HCT116 (cell line): ENCODE measurements around the gene SLC25A36. TPM values are rescaled to one million over a fixed set of nuclear protein-coding genes. Genes with fewer than 3 reads are reported as not detected.
"Not testable (repeated sequence)": the region's sequence is repeated elsewhere in the genome, so short reads cannot be mapped to it uniquely, and the experiment has no call there.

ENCODE experiments used
- ATAC-seq: fragments of 200-7000 bp; cut with Tn5 transposase; 2 replicates; pipeline ENCODE4 v1.9.1; 2020; ENCODE audit warnings: mild to moderate bottlenecking, moderate library complexity
- BruUV-seq: library from RNA; stranded (reverse); fragments of 400-500 nt; replicated peaks from 2 replicates; lab custom pipeline; 2021; lab: Mats Ljungman, UMichigan
- CTCF ChIA-PET: fragments of 300-600 bp; sonication (Branson Sonifier 250); formaldehyde crosslinking; loops from one replicate; lab custom pipeline; 2021; ENCODE audit warnings: antibody characterized with exemption; lab: Charles Lee
- POLR2A ChIA-PET: fragments of 300-600, 350-600 bp; sonication (Branson Sonifier 250); formaldehyde crosslinking; loops from one replicate; lab custom pipeline; 2021; ENCODE audit warnings: antibody characterized with exemption; lab: Charles Lee
- RAD21 ChIA-PET, 2 experiments: fragments of 300-600 bp; sonication (Branson Sonifier 250); formaldehyde crosslinking; loops; one replicate each; lab custom pipeline; 2023; ENCODE audit warnings: low total read pairs in 2 of 2; ENCODE audit not compliant: uncharacterized antibody in 2 of 2, unreplicated experiment in 2 of 2, low non-redundant PET in 1 of 2; lab: Charles Lee
- DNase-seq: peaks from one replicate; pipeline ENCODE4 v3.0.0-alpha.2; 2010; ENCODE audit warnings: low read depth, low spot score
- H2AFZ ChIP-seq: fragments of 200-600 bp; shearing (Covaris generic), sonication (generic); 2 replicates; pipeline ENCODE4 v1.6.1; 2017; ENCODE audit warnings: low read depth, mixed run types, mixed read lengths, antibody characterized with exemption, low read length; ENCODE audit not compliant: poor library complexity, severe bottlenecking
- H3K27ac ChIP-seq: 2 replicates; pipeline ENCODE4 v1.5.1; 2012; ENCODE audit warnings: low read depth, low read length
- H3K27me3 ChIP-seq: fragments of 200-600 bp; sonication (generic); 2 replicates; pipeline ENCODE4 v1.6.1; 2016; ENCODE audit warnings: mixed run types, low read length, mixed read lengths; ENCODE audit not compliant: insufficient read depth
- H3K36me3 ChIP-seq, 2 experiments: fragments of 200-500 bp in 1 of 2; fragments of 200-600 bp in 1 of 2; sonication (Bioruptor generic) in 1 of 2; sonication (generic) in 1 of 2; 2 replicates each; pipeline versions ENCODE4 v1.5.1 to v1.6.1; 2014 to 2016; ENCODE audit warnings: low read length in 2 of 2, inconsistent platforms in 1 of 2, mixed read lengths in 1 of 2, mixed run types in 1 of 2; ENCODE audit not compliant: insufficient read depth in 2 of 2, control insufficient read depth in 1 of 2
- H3K4me1 ChIP-seq, 2 experiments: fragments of 200-600 bp in 1 of 2; sonication (generic) in 1 of 2; 2 replicates each; pipeline versions ENCODE4 v1.5.1 to v1.6.1; 2012 to 2017; ENCODE audit warnings: low read length in 2 of 2, inconsistent platforms in 1 of 2, mild to moderate bottlenecking in 1 of 2, mixed read lengths in 1 of 2, mixed run types in 1 of 2, moderate library complexity in 1 of 2; ENCODE audit not compliant: insufficient read depth in 2 of 2, control insufficient read depth in 1 of 2
- H3K4me2 ChIP-seq: fragments of 200-600 bp; sonication (generic); 2 replicates; pipeline ENCODE4 v1.6.1; 2017; ENCODE audit warnings: mixed run types, low read length, mixed read lengths
- H3K4me3 ChIP-seq, 2 experiments: fragments of 200-600 bp in 1 of 2; sonication (generic) in 1 of 2; replicated peaks in 1 of 2; 2 replicates each; pipeline ENCODE4 v1.5.1; 2011 to 2016; ENCODE audit warnings: low read length in 2 of 2, control low read depth in 1 of 2, low read depth in 1 of 2, mild to moderate bottlenecking in 1 of 2, mixed read lengths in 1 of 2, mixed run types in 1 of 2
- H3K79me2 ChIP-seq: fragments of 200-600 bp; sonication (generic); 2 replicates; pipeline ENCODE4 v1.6.1; 2017; ENCODE audit warnings: mild to moderate bottlenecking, mixed run types, low read length, moderate library complexity, mixed read lengths; ENCODE audit not compliant: insufficient read depth
- H3K9ac ChIP-seq: fragments of 200-600 bp; sonication (generic); 2 replicates; pipeline ENCODE4 v1.6.1; 2016; ENCODE audit warnings: low read length, mixed read lengths
- H3K9me2 ChIP-seq: fragments of 200-600 bp; sonication (generic), shearing (Covaris generic); 2 replicates; pipeline ENCODE4 v1.6.1; 2017; ENCODE audit warnings: mixed run types, mild to moderate bottlenecking, moderate library complexity; ENCODE audit not compliant: insufficient read depth
- H3K9me3 ChIP-seq, 2 experiments: fragments of 200-500 bp in 1 of 2; fragments of 200-600 bp in 1 of 2; sonication (Bioruptor generic) in 1 of 2; sonication (generic) in 1 of 2; 2 replicates each; pipeline ENCODE4 v1.6.1; 2014 to 2017; ENCODE audit warnings: low read length in 2 of 2, mixed read lengths in 2 of 2, inconsistent platforms in 1 of 2, low read depth in 1 of 2, mild to moderate bottlenecking in 1 of 2, mixed run types in 1 of 2, moderate library complexity in 1 of 2; ENCODE audit not compliant: control insufficient read depth in 1 of 2, insufficient read depth in 1 of 2
- H4K20me1 ChIP-seq: fragments of 200-600 bp; sonication (generic), shearing (Covaris generic); 2 replicates; pipeline ENCODE4 v1.6.1; 2017; ENCODE audit warnings: mixed run types, mild to moderate bottlenecking, moderate library complexity; ENCODE audit not compliant: insufficient read depth
- ATF3 ChIP-seq: IDR thresholded peaks from 2 replicates; pipeline ENCODE4 v1.6.1; 2012
- CEBPB ChIP-seq: IDR thresholded peaks from 2 replicates; pipeline ENCODE4 v1.6.1; 2012; ENCODE audit warnings: low read depth
- EGR1 ChIP-seq: IDR thresholded peaks from 2 replicates; pipeline ENCODE4 v1.6.1; 2012; ENCODE audit warnings: low read depth
- ELF1 ChIP-seq: IDR thresholded peaks from 2 replicates; pipeline ENCODE4 v1.6.1; 2012; ENCODE audit warnings: low read depth, borderline replicate concordance
- EZH2phosphoT487 ChIP-seq: fragments of 200-600 bp; IDR thresholded peaks from 2 replicates; pipeline ENCODE4 v1.6.1; 2018; ENCODE audit warnings: antibody characterized with exemption, borderline replicate concordance
- MAX ChIP-seq: IDR thresholded peaks from 2 replicates; pipeline ENCODE4 v1.6.1; 2012
- POLR2A ChIP-seq: IDR thresholded peaks from 2 replicates; pipeline ENCODE4 v1.7.0; 2011; ENCODE audit warnings: borderline replicate concordance; ENCODE audit not compliant: insufficient read depth, insufficient read length; ENCODE audit errors: extremely low read depth
- POLR2AphosphoS5 ChIP-seq: IDR thresholded peaks from 2 replicates; pipeline ENCODE4 v1.6.1; 2011; ENCODE audit warnings: mild to moderate bottlenecking, low read depth, low read length, moderate library complexity
- RAD21 ChIP-seq: IDR thresholded peaks from 2 replicates; pipeline ENCODE4 v1.6.1; 2012; ENCODE audit warnings: low read depth, mild to moderate bottlenecking
- TCF7L2 ChIP-seq: IDR thresholded peaks from 2 replicates; pipeline ENCODE4 v1.7.0; 2011; ENCODE audit warnings: borderline replicate concordance, inconsistent platforms; ENCODE audit not compliant: insufficient read depth, insufficient read length; ENCODE audit errors: extremely low read depth
- YY1 ChIP-seq: IDR thresholded peaks from 2 replicates; pipeline ENCODE4 v1.6.1; 2011; ENCODE audit warnings: low read length, low read depth, moderate library complexity, mild to moderate bottlenecking; ENCODE audit not compliant: insufficient replicate concordance; ENCODE audit errors: extremely low read depth
- intact Hi-C: fragments of 100-400 bp; cut with micrococcal nuclease; formaldehyde crosslinking; loops from 2 replicates; pipeline ENCODE4 v1.10.0; 2022
- total RNA-seq: library from RNA; stranded (reverse); gene quantifications from one replicate; pipeline ENCODE4 v1.2.1, GENCODE V29; 2021; ENCODE audit not compliant: unreplicated experiment

Gene SLC25A36
- total RNA-seq, 1 experiment from 2014 or later: 81.2 TPM

- POLR2A ChIA-PET: no interaction called here
Observed at GRCh38 chr3:140950863-140951262, 9.2 kb downstream of the SLC25A36 start.

GRCh38 chr3:140951750-140952149, 10.1 kb downstream of the SLC25A36 start:
- intact Hi-C loops, H3K27me3 ChIP-seq, H3K27ac ChIP-seq, H3K36me3 ChIP-seq, RAD21 ChIA-PET, H3K9me3 ChIP-seq, DNase-seq, H3K9ac ChIP-seq, H3K9me2 ChIP-seq, H3K4me2 ChIP-seq, H3K4me1 ChIP-seq, H2AFZ ChIP-seq, ATAC-seq, POLR2A ChIA-PET, BruUV-seq, H3K4me3 ChIP-seq: not testable (repeated sequence)
- peaks cover 99% of the 10 kb centered on the region for H3K79me2 ChIP-seq
- CTCF ChIA-PET: interaction anchor here (0.8 kb wide), 1 partner anchor 48 kb away, joined by 3 read pairs; no protein-coding TSS in a partner anchor
- H4K20me1 ChIP-seq: peaks cover 23% of the 10 kb centered on the region; the same call in 1 of the 2 replicates

More at GRCh38 chr3:140950863-140951262, 9.2 kb downstream of the SLC25A36 start:
- intact Hi-C loops: no loop called here
- TF ChIP-seq TCF7L2: no peak
- no peak for TF ChIP-seq POLR2AphosphoS5
- TF ChIP-seq CEBPB: no peak
- no peak for TF ChIP-seq ATF3
- no peak for TF ChIP-seq YY1
- no peak for TF ChIP-seq MAX
- TF ChIP-seq POLR2A: no peak
- TF ChIP-seq EZH2phosphoT487: no peak
- TF ChIP-seq RAD21: no peak
- TF ChIP-seq EGR1: no peak
- TF ChIP-seq ELF1: no peak
- TF ChIP-seq, all 23 proteins: peak for 0
- no peaks in the 10 kb centered on the region for H3K9me3 ChIP-seq
- H3K27ac ChIP-seq: no peak overlapping the region
- no peaks in the 10 kb centered on the region for H3K36me3 ChIP-seq
- BruUV-seq: no TSS peak
- no peaks in the 10 kb centered on the region for H3K27me3 ChIP-seq
- DNase-seq: no peak
- no peaks in the 10 kb centered on the region for H3K9me2 ChIP-seq
- ATAC-seq: no peak
- ChIA-PET CTCF (no interaction called here), RAD21 (no interaction called here)
- H4K20me1 ChIP-seq: peaks cover 24% of the 10 kb centered on the region; the same call in 1 of the 2 replicates
- H3K4me1 ChIP-seq: peaks cover 3 to 9% of the 10 kb centered on the region in 2 experiments; a peak in 3 of 4 replicates
- peaks cover 99% of the 10 kb centered on the region for H3K79me2 ChIP-seq
- H3K4me3 ChIP-seq: no peak overlapping the region
- H3K9ac ChIP-seq: no peak overlapping the region
- no peak overlapping the region for H3K4me2 ChIP-seq
- H2AFZ ChIP-seq: no peak overlapping the region
